GM12864 (cell line): ENCODE results near the gene DHX35.

Experiments
- DNase-seq: peaks from one replicate; pipeline ENCODE4 v3.0.0-alpha.2; 2011; ENCODE audit warnings: low read depth
- H3K4me3 ChIP-seq: 2 replicates; pipeline ENCODE4 v1.5.1; 2011; ENCODE audit warnings: mild to moderate bottlenecking, low read depth, low read length, control low read depth
- TF ChIP-seq, protein P1 (sequence below): IDR thresholded peaks from 2 replicates; pipeline ENCODE4 v1.5.1; 2011; ENCODE audit warnings: low read depth, mild to moderate bottlenecking, moderate library complexity, low read length, control low read depth, inconsistent platforms; ENCODE audit errors: missing control alignments

Gene DHX35

GRCh38 chr20:39048000-39048696 lies 86.0 kb downstream of the DHX35 start:
- TF ChIP-seq, protein P1, sequence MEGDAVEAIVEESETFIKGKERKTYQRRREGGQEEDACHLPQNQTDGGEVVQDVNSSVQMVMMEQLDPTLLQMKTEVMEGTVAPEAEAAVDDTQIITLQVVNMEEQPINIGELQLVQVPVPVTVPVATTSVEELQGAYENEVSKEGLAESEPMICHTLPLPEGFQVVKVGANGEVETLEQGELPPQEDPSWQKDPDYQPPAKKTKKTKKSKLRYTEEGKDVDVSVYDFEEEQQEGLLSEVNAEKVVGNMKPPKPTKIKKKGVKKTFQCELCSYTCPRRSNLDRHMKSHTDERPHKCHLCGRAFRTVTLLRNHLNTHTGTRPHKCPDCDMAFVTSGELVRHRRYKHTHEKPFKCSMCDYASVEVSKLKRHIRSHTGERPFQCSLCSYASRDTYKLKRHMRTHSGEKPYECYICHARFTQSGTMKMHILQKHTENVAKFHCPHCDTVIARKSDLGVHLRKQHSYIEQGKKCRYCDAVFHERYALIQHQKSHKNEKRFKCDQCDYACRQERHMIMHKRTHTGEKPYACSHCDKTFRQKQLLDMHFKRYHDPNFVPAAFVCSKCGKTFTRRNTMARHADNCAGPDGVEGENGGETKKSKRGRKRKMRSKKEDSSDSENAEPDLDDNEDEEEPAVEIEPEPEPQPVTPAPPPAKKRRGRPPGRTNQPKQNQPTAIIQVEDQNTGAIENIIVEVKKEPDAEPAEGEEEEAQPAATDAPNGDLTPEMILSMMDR = peak; percentile 100
- peak; percentile 35 for DNase-seq

DNA sequence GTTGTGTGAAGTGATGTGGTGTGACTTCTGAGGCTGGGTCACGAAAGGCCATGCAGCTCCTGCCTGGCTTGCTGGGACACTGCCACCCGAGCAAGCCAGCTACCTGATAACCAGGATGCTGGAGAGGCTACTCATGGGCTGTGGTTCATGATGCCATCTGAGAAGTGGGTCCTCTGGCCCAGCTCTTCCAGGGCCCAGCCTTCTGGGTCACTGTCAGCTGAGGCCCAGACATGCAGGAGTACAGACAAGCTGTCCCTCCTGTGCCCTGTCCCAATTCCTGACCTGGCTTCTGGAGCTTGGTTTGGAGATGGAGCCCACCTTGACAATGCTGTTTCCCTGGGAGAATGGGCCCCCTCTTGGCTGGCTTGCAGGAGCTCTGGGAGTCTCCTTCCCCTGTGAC lies 87.0 kb downstream of the DHX35 start:
- no peak overlapping the region for H3K4me3 ChIP-seq

More at GRCh38 chr20:39048000-39048696, 86.0 kb downstream of the DHX35 start:
- no peak overlapping the region for H3K4me3 ChIP-seq

GRCh38 chr20:39049684-39050554 lies 87.8 kb downstream of the DHX35 start:
- DNase-seq = peak; percentile 22
- TF ChIP-seq, protein P1 = peak; percentile 99

More for the DNA sequence above, 87.0 kb downstream of the DHX35 start:
- DNase-seq = no peak
- TF ChIP-seq, protein P1 = no peak

GRCh38 chr20:39050555-39050902 lies 88.4 kb downstream of the DHX35 start:
- DNase-seq = no peak
- TF ChIP-seq, protein P1 = no peak
- H3K4me3 ChIP-seq = peak overlapping the region; percentile 94; the same call in 1 of the 2 replicates

More at GRCh38 chr20:39049684-39050554, 87.8 kb downstream of the DHX35 start:
- peak overlapping the region; percentile 94 for H3K4me3 ChIP-seq

DNA sequence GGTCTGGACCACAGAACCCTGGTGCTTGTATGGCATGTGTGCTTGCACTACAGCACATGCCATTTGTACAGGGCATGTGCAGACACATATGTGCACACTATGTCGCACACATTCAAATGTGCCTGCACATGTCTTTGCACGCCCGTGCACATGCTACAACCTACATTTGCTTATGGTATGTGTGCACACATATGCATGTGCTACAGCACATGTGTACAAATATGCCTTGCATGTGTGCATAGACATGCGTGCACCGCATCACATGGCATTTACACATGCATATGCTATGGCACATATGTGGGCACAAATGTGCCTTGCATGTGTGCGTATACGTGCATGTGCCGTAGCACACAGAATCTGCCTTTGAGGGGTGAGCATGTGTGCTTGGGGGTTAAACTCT lies 90.5 kb downstream of the DHX35 start:
- DNase-seq = no peak
- no peak overlapping the region for H3K4me3 ChIP-seq
- TF ChIP-seq, protein P1 = no peak

DNA sequence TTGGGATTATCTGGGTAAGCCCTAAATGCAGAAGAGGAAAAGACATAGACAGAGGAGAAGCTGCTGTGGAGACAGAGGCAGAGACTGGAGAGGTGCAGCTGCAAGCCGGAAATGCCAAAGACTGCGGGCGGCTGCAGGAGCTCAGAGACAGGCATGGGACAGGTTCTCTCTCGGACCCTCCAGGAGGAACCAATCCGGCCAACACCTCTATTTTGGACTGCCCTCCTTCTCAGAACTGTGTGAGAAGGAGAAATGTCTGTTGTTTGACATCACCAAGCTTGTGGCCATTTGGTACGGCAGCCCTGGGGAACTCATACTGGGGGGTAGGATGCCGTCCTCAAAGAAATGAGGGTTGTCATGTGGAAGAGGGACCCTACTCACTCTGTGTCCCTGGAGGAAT lies 95.0 kb downstream of the DHX35 start:
- no peak overlapping the region for H3K4me3 ChIP-seq
- TF ChIP-seq, protein P1 = no peak
- no peak for DNase-seq

DNA sequence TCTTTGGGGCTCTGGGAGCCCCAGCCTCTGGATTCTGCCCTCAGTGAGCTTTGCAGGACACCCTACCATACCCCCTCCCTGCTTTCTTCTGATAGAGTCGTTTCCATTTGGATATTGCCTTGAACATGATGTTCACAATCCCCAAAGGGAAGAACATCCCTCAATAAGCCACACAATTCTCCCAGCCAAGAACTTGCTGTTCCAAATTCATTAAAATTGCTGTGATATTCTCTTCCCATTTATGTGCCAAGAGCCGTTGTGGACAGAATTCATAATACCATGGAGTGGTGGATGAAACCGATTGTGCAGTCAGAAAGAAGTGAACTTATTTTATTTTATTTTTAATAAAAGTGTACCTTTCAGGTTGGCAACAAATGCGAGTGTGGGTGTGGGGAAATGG lies 95.8 kb downstream of the DHX35 start:
- TF ChIP-seq, protein P1 = no peak
- no peak overlapping the region for H3K4me3 ChIP-seq
- DNase-seq = no peak
